K562 (cell line): ENCODE measurements around the gene GCN1. TPM values are rescaled to one million over a fixed set of nuclear protein-coding genes. Genes with fewer than 3 reads are reported as not detected.

Experiments
- ATAC-seq: fragments of 200-7000 bp; cut with Tn5 transposase; 3 replicates; pipeline ENCODE4 v1.9.1; 2020; ENCODE audit warnings: moderate library complexity
- BruUV-seq: library from RNA; stranded (reverse); fragments of 400-500 nt; replicated peaks from 2 replicates; lab custom pipeline; 2021; lab: Mats Ljungman, UMichigan
- CTCF ChIA-PET: fragments of 300-600 bp; formaldehyde crosslinking; extraction: SDS; loops from one replicate; lab custom pipeline; 2021; ENCODE audit warnings: low intra/inter-chr PET ratio; lab: Yijun Ruan, JAX
- POLR2A ChIA-PET: fragments of 300-600, 350-650 bp; sonication (Branson Sonifier 250); formaldehyde crosslinking; extraction: SDS; loops from one replicate; lab custom pipeline; 2021; ENCODE audit warnings: antibody characterized with exemption, inconsistent platforms; lab: Yijun Ruan, JAX
- DNase-seq, 4 experiments: peaks; one replicate each; pipeline versions ENCODE4 v3.0.0 to v3.0.0-alpha.2; 2011 to 2018; ENCODE audit warnings: low spot score in 3 of 4, mixed read lengths in 3 of 4; ENCODE audit errors: extremely low read depth in 1 of 4
- FAIRE-seq: peaks from 2 replicates; lab custom pipeline; 2011; peaks lifted over from hg19 to GRCh38; lab: Jason Lieb, UNC
- H2AFZ ChIP-seq: 2 replicates; pipeline ENCODE4 v1.6.0; 2011; ENCODE audit warnings: low read depth, low read length, control low read depth, inconsistent platforms
- H3K27ac ChIP-seq: fragments of 200-600 bp; 3 replicates; pipeline ENCODE4 v1.8.0; 2011; ENCODE audit warnings: low read depth, mild to moderate bottlenecking, control low read depth, inconsistent platforms, low read length, moderate library complexity, mixed read lengths; ENCODE audit errors: extremely low read depth
- H3K27me3 ChIP-seq, 2 experiments: fragments of 300-600 bp in 1 of 2; 2 replicates in 1 of 2; 3 replicates in 1 of 2; pipeline versions ENCODE4 v1.6.0 to v1.8.0; 2011; ENCODE audit warnings: inconsistent platforms in 2 of 2, low read length in 2 of 2, mild to moderate bottlenecking in 1 of 2, mixed read lengths in 1 of 2, moderate library complexity in 1 of 2; ENCODE audit not compliant: control insufficient read depth in 2 of 2, insufficient read depth in 2 of 2
- H3K36me3 ChIP-seq: fragments of 300-600 bp; 3 replicates; pipeline ENCODE4 v1.8.0; 2011; ENCODE audit warnings: mild to moderate bottlenecking, low read length, inconsistent platforms; ENCODE audit not compliant: control insufficient read depth, insufficient read depth
- H3K4me1 ChIP-seq, 2 experiments: fragments of 200-600 bp in 1 of 2; replicated peaks in 1 of 2; 2 replicates in 1 of 2; 3 replicates in 1 of 2; pipeline versions ENCODE4 v1.5.1 to v1.8.0; 2011; ENCODE audit warnings: inconsistent platforms in 2 of 2, low read length in 2 of 2, mild to moderate bottlenecking in 1 of 2, mixed read lengths in 1 of 2, moderate library complexity in 1 of 2; ENCODE audit not compliant: control insufficient read depth in 2 of 2, insufficient read depth in 2 of 2
- H3K4me2 ChIP-seq: 2 replicates; pipeline ENCODE4 v1.6.1; 2011; ENCODE audit warnings: low read length, control low read depth, inconsistent platforms, mixed read lengths; ENCODE audit not compliant: insufficient read depth
- H3K4me3 ChIP-seq: fragments of 200-600 bp; sonication (generic), shearing (Covaris generic); 2 replicates; pipeline ENCODE4 v1.5.1; 2016; ENCODE audit warnings: control low read depth, inconsistent platforms
- H3K79me2 ChIP-seq: fragments of 200-600 bp; 3 replicates; pipeline ENCODE4 v1.8.0; 2011; ENCODE audit warnings: low read length, inconsistent platforms; ENCODE audit not compliant: control insufficient read depth, insufficient read depth
- H3K9ac ChIP-seq, 2 experiments: 2 replicates each; pipeline versions ENCODE4 v1.6.0 to v1.6.1; 2011; ENCODE audit warnings: low read depth in 2 of 2, low read length in 2 of 2, control low read depth in 1 of 2, inconsistent platforms in 1 of 2, mild to moderate bottlenecking in 1 of 2, mixed read lengths in 1 of 2; ENCODE audit not compliant: insufficient read depth in 1 of 2
- H3K9me1 ChIP-seq: one replicate; pipeline ENCODE4 v1.6.0; 2011; ENCODE audit warnings: inconsistent platforms, mild to moderate bottlenecking, low read length, moderate library complexity; ENCODE audit not compliant: control insufficient read depth, insufficient read depth
- H3K9me3 ChIP-seq: replicated peaks from 2 replicates; pipeline ENCODE4 v1.5.1; 2011; ENCODE audit warnings: low read depth, low read length, inconsistent platforms; ENCODE audit not compliant: control insufficient read depth, insufficient read depth
- H4K20me1 ChIP-seq: replicated peaks from 2 replicates; pipeline ENCODE4 v1.6.1; 2011; ENCODE audit warnings: low read length, inconsistent platforms, mixed read lengths; ENCODE audit not compliant: control insufficient read depth, insufficient read depth
- ATF7 ChIP-seq: fragments of 450-650 bp; IDR thresholded peaks from 2 replicates; pipeline ENCODE4 v1.7.1; 2014; ENCODE audit warnings: mild to moderate bottlenecking, moderate library complexity
- DIDO1 ChIP-seq: fragments of 450-650 bp; IDR thresholded peaks from 2 replicates; pipeline ENCODE4 v1.6.1; 2016; ENCODE audit warnings: low read depth, missing biosample characterization, missing genetic modification characterization
- FOXJ2 ChIP-seq: fragments of 200-800 bp; sonication (Bioruptor generic); IDR thresholded peaks from 2 replicates; pipeline ENCODE4 v1.6.1; 2016; ENCODE audit warnings: missing genetic modification characterization, missing compliant biosample characterization
- GATAD2B ChIP-seq: fragments of 450-650 bp; IDR thresholded peaks from 2 replicates; pipeline ENCODE4 v1.6.1; 2017; ENCODE audit warnings: mild to moderate bottlenecking, borderline replicate concordance
- MEF2A ChIP-seq: IDR thresholded peaks from 2 replicates; pipeline ENCODE4 v1.6.1; 2011; ENCODE audit warnings: low read depth, mild to moderate bottlenecking, low read length, moderate library complexity; ENCODE audit not compliant: control insufficient read depth
- NEUROD1 ChIP-seq: fragments of 150-350 bp; IDR thresholded peaks from 2 replicates; pipeline ENCODE4 v1.6.1; 2014; ENCODE audit warnings: borderline replicate concordance, low read length, low read depth; ENCODE audit not compliant: partially characterized antibody
- NFE2 ChIP-seq: IDR thresholded peaks from 2 replicates; pipeline ENCODE4 v1.6.1; 2014; ENCODE audit warnings: antibody characterized with exemption, low read depth
- NRF1 ChIP-seq, 2 experiments: fragments of 450-650 bp; IDR thresholded peaks in 1 of 2; conservative IDR thresholded peaks in 1 of 2; 2 replicates each; pipeline ENCODE4 v1.6.1; 2014; ENCODE audit warnings: mild to moderate bottlenecking in 2 of 2
- SAP30 ChIP-seq: fragments of 200-600 bp; sonication (generic); IDR thresholded peaks from 2 replicates; pipeline ENCODE4 v1.6.1; 2012; ENCODE audit warnings: borderline replicate concordance, low read depth, mild to moderate bottlenecking, moderate library complexity, low read length, control low read depth, inconsistent platforms; ENCODE audit not compliant: insufficient read depth, poor library complexity, severe bottlenecking
- SOX6 ChIP-seq: fragments of 450-650 bp; IDR thresholded peaks from 2 replicates; pipeline ENCODE4 v1.6.1; 2014; ENCODE audit warnings: mild to moderate bottlenecking
- SRSF3 ChIP-seq: fragments of 200-400 bp; formaldehyde crosslinking; IDR thresholded peaks from 2 replicates; pipeline ENCODE4 v1.6.1; 2016; ENCODE audit warnings: mild to moderate bottlenecking, low read length, moderate library complexity; ENCODE audit not compliant: insufficient read depth
- THRA ChIP-seq: fragments of 450-650 bp; IDR thresholded peaks from 2 replicates; pipeline ENCODE4 v1.6.1; 2017; ENCODE audit warnings: mild to moderate bottlenecking, moderate library complexity
- ZNF551 ChIP-seq: fragments of 250-450 bp; sonication (Bioruptor Pico); IDR thresholded peaks from 2 replicates; pipeline ENCODE4 v1.5.0; 2021; ENCODE audit warnings: mild to moderate bottlenecking, moderate library complexity
- WGBS: fragments of 100-300 bp; shearing (Covaris generic); methylation state at CpG from one replicate; pipeline ENCODE4 v1.1.6; 2016; ENCODE audit warnings: low coverage, mixed read lengths; ENCODE audit not compliant: insufficient coverage; ENCODE audit errors: missing lambda C conversion rate; 5-methylcytosine and 5-hydroxymethylcytosine counted together
- in situ Hi-C: fragments of 300-500 bp; cut with MboI; formaldehyde crosslinking; loops from 4 replicates; pipeline ENCODE4 v1.15.0; 2018; ENCODE audit warnings: inconsistent platforms, mixed read lengths
- intact Hi-C: fragments of 100-400 bp; cut with micrococcal nuclease; formaldehyde crosslinking; loops from 2 replicates; pipeline ENCODE4 v1.14.2; 2022
- polyA plus RNA-seq, 8 experiments: library from polyadenylated mRNA; depleted of rRNA in 4 of 8; stranded (reverse) in 5 of 8; unstranded in 3 of 8; fragments of >200 nt; fragmentation: Nextera tagmentation in 2 of 8; fragmentation: Illumina TruSeq in 1 of 8; extraction: Ambion mirVana in 2 of 8; extraction: Trizol in 1 of 8; gene quantifications; 2 replicates each; pipeline versions ENCODE4 v1.2.1 to v1.2.3, GENCODE V29; 2011 to 2014; ENCODE audit warnings: inconsistent platforms in 1 of 8, missing spikeins in 1 of 8
- total RNA-seq, 7 experiments: library from RNA; depleted of rRNA in 6 of 7; stranded (reverse); fragments of >200 nt in 6 of 7; fragmentation: Illumina TruSeq in 2 of 7; extraction: Trizol in 2 of 7; gene quantifications; 2 replicates each; pipeline versions ENCODE4 v1.2.1 to v1.2.3, GENCODE V29; 2011 to 2021; ENCODE audit warnings: low replicate concordance in 1 of 7
- TF ChIP-seq, protein P1 (sequence below): fragments of 250-450 bp; sonication (Bioruptor Pico); IDR thresholded peaks from 2 replicates; pipeline ENCODE4 v1.4.0; 2020
- TF ChIP-seq, protein P2 (sequence below): fragments of 450-650 bp; formaldehyde crosslinking; IDR thresholded peaks from 2 replicates; pipeline ENCODE4 v1.4.0; 2020; ENCODE audit warnings: mild to moderate bottlenecking

Gene GCN1
- total and polyA plus RNA-seq, 9 of the 15 experiments (the other 6 are each of a cell fraction or from before 2014, with no cell fraction given): 11.9 to 190 (median 51.7) TPM

- Histone ChIP-seq H3K9ac (peak overlapping the region in 1 of 2 experiments; percentile 29; a peak in 1 of 4 replicates), H3K9me1 (no peaks in the 10 kb centered on the region), H3K27me3 (no peaks in the 10 kb centered on the region), H3K79me2 (no peaks in the 10 kb centered on the region), H4K20me1 (no peaks in the 10 kb centered on the region), H3K4me2 (no peak overlapping the region), H3K4me1 (no peaks in the 10 kb centered on the region), H2AFZ (no peak overlapping the region), H3K36me3 (peaks cover 97% of the 10 kb centered on the region), H3K27ac (no peak overlapping the region), H3K4me3 (no peak overlapping the region), H3K9me3 (no peaks in the 10 kb centered on the region)
- no peak for TF ChIP-seq THRA
- no peak for TF ChIP-seq DIDO1 (tag)
- no peak for TF ChIP-seq ZNF551 (CRISPR knock-in tag)
- TF ChIP-seq NRF1 (conservative IDR thresholded peaks at IDR 0.05 in 1 of 2, IDR thresholded peaks at IDR 0.05 in 1 of 2): no peak
- no peak for TF ChIP-seq ATF7
- TF ChIP-seq NFE2: no peak
- TF ChIP-seq FOXJ2: no peak
- TF ChIP-seq SAP30: no peak
- TF ChIP-seq, protein P1, sequence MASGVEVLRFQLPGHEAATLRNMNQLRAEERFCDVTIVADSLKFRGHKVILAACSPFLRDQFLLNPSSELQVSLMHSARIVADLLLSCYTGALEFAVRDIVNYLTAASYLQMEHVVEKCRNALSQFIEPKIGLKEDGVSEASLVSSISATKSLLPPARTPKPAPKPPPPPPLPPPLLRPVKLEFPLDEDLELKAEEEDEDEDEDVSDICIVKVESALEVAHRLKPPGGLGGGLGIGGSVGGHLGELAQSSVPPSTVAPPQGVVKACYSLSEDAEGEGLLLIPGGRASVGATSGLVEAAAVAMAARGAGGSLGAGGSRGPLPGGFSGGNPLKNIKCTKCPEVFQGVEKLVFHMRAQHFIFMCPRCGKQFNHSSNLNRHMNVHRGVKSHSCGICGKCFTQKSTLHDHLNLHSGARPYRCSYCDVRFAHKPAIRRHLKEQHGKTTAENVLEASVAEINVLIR (CRISPR knock-in tag): no peak
- TF ChIP-seq SRSF3: no peak
- TF ChIP-seq MEF2A: no peak
- TF ChIP-seq SOX6: no peak
- TF ChIP-seq, protein P2, sequence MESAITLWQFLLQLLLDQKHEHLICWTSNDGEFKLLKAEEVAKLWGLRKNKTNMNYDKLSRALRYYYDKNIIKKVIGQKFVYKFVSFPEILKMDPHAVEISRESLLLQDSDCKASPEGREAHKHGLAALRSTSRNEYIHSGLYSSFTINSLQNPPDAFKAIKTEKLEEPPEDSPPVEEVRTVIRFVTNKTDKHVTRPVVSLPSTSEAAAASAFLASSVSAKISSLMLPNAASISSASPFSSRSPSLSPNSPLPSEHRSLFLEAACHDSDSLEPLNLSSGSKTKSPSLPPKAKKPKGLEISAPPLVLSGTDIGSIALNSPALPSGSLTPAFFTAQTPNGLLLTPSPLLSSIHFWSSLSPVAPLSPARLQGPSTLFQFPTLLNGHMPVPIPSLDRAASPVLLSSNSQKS (CRISPR knock-in tag): no peak
- TF ChIP-seq NEUROD1: no peak
- no peak for TF ChIP-seq GATAD2B
- WGBS: 90% methylated on average over 9 of the region's 11 CpGs
- intact Hi-C loops (no loop called here), in situ Hi-C loops (no loop called here)
- ChIA-PET POLR2A (interaction anchor here (0.7 to 1.1 kb wide), 3 partner anchors 9 to 15 kb away, joined by 3 read pairs; no protein-coding TSS in a partner anchor), CTCF (no interaction called here)
- no peak for FAIRE-seq
- BruUV-seq: no TSS peak
- ATAC-seq: no peak
- no peak for DNase-seq
Measured at GRCh38 chr12:120136093-120136770, 58.3 kb downstream of the GCN1 start.
